A549 (cell line): ENCODE data around the gene RASD2.

Experiments
- CBX2 ChIP-seq: fragments of 200-600 bp; sonication (generic); IDR thresholded peaks from 2 replicates; pipeline ENCODE4 v1.6.1; 2016; ENCODE audit warnings: low read depth, mild to moderate bottlenecking, borderline replicate concordance
- FOSB ChIP-seq: fragments of 250-450 bp; sonication (Bioruptor Pico); IDR thresholded peaks from 2 replicates; pipeline ENCODE4 v1.5.0; 2020; ENCODE audit warnings: mild to moderate bottlenecking, moderate library complexity
- FOSL2 ChIP-seq, 2 experiments: fragments of 450-650 bp in 1 of 2; fragments of >200 bp in 1 of 2; sonication (Bioruptor Twin) in 1 of 2; formaldehyde crosslinking; IDR thresholded peaks; 2 replicates each; pipeline versions ENCODE4 v1.5.0 to v1.6.1; 2016 to 2020; ENCODE audit warnings: mild to moderate bottlenecking in 1 of 2, moderate library complexity in 1 of 2
- FOXS1 ChIP-seq: fragments of 250-450 bp; sonication (Bioruptor Pico); IDR thresholded peaks from 2 replicates; pipeline ENCODE4 v1.5.0; 2020; ENCODE audit warnings: mild to moderate bottlenecking, moderate library complexity
- JUN ChIP-seq, 2 experiments: fragments of >200 bp; sonication (Bioruptor Twin); formaldehyde crosslinking; IDR thresholded peaks; 2 replicates in 1 of 2; 3 replicates in 1 of 2; pipeline ENCODE4 v1.6.1; 2016 to 2017
- MAZ ChIP-seq: fragments of 150-350 bp; IDR thresholded peaks from 2 replicates; pipeline ENCODE4 v1.6.1; 2014; ENCODE audit warnings: antibody characterized with exemption, low read depth, low read length, borderline replicate concordance
- NR3C1 ChIP-seq: fragments of >200 bp; sonication (Bioruptor Twin); formaldehyde crosslinking; IDR thresholded peaks from 3 replicates; pipeline ENCODE4 v1.6.1; 2017
- PHF8 ChIP-seq: fragments of 200-600 bp; sonication (generic); IDR thresholded peaks from 2 replicates; pipeline ENCODE4 v1.6.1; 2016; ENCODE audit warnings: low read depth, mild to moderate bottlenecking, antibody characterized with exemption, moderate library complexity, borderline replicate concordance
- RFX5 ChIP-seq: fragments of 450-650 bp; IDR thresholded peaks from 2 replicates; pipeline ENCODE4 v1.7.1; 2014; ENCODE audit warnings: antibody characterized with exemption, mild to moderate bottlenecking, moderate library complexity
- SMC3 ChIP-seq: fragments of >200 bp; sonication (Bioruptor Twin); formaldehyde crosslinking; IDR thresholded peaks from 3 replicates; pipeline ENCODE4 v1.6.1; 2018; ENCODE audit warnings: inconsistent platforms
- ZFP36 ChIP-seq: fragments of 450-650 bp; IDR thresholded peaks from 2 replicates; pipeline ENCODE4 v1.6.1; 2014; ENCODE audit warnings: borderline replicate concordance; ENCODE audit not compliant: partially characterized antibody
- TF ChIP-seq, protein P1 (sequence below): IDR thresholded peaks from 2 replicates; pipeline ENCODE4 v1.6.1; 2012
- TF ChIP-seq, protein P2 (sequence below): fragments of >200 bp; sonication (Bioruptor Twin); formaldehyde crosslinking; IDR thresholded peaks from 3 replicates; pipeline ENCODE4 v1.5.1; 2016
- TF ChIP-seq, protein P3 (sequence below): fragments of 150-350 bp; IDR thresholded peaks from 2 replicates; pipeline ENCODE4 v1.6.1; 2014; ENCODE audit warnings: low read depth, mild to moderate bottlenecking, low read length

DNA sequence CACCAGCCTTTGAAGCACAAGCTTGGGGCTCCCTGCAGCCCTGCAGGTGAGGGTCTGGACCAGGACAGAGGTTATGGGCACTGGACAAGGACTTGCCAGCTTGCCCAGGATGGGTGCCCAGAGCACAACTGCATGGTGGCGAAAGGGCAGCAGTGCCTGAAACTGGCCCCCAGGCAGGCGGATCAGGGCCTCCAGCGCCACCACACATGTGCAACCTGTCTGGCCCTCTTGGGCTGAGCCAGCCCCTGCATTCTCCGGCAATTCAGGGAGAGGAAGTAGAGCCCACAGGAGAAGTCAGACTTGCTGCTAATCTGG, 57.7 kb downstream of the RASD2 start:
- TF ChIP-seq ZFP36 (no peak), FOSL2 (IDR thresholded peaks at IDR 0.05) (no peak), FOSL2 (CRISPR knock-in tag; IDR thresholded peaks at IDR 0.05) (no peak), SMC3 (no peak), CBX2 (no peak), MAZ (no peak), JUN (IDR thresholded peaks at IDR 0.05) (no peak), FOXS1 (CRISPR knock-in tag) (no peak), PHF8 (no peak), FOSB (CRISPR knock-in tag) (no peak), NR3C1 (no peak), RFX5 (no peak)
- TF ChIP-seq, protein P1, sequence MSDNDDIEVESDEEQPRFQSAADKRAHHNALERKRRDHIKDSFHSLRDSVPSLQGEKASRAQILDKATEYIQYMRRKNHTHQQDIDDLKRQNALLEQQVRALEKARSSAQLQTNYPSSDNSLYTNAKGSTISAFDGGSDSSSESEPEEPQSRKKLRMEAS = no peak
- TF ChIP-seq, protein P2, sequence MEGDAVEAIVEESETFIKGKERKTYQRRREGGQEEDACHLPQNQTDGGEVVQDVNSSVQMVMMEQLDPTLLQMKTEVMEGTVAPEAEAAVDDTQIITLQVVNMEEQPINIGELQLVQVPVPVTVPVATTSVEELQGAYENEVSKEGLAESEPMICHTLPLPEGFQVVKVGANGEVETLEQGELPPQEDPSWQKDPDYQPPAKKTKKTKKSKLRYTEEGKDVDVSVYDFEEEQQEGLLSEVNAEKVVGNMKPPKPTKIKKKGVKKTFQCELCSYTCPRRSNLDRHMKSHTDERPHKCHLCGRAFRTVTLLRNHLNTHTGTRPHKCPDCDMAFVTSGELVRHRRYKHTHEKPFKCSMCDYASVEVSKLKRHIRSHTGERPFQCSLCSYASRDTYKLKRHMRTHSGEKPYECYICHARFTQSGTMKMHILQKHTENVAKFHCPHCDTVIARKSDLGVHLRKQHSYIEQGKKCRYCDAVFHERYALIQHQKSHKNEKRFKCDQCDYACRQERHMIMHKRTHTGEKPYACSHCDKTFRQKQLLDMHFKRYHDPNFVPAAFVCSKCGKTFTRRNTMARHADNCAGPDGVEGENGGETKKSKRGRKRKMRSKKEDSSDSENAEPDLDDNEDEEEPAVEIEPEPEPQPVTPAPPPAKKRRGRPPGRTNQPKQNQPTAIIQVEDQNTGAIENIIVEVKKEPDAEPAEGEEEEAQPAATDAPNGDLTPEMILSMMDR = no peak
- TF ChIP-seq, protein P3, sequence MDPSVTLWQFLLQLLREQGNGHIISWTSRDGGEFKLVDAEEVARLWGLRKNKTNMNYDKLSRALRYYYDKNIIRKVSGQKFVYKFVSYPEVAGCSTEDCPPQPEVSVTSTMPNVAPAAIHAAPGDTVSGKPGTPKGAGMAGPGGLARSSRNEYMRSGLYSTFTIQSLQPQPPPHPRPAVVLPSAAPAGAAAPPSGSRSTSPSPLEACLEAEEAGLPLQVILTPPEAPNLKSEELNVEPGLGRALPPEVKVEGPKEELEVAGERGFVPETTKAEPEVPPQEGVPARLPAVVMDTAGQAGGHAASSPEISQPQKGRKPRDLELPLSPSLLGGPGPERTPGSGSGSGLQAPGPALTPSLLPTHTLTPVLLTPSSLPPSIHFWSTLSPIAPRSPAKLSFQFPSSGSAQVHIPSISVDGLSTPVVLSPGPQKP = no peak
